NCI-H2171 treated with DMSO at 0.1 percent for 48 hours (cell line): ENCODE data around the gene DNAJC6.
"Not testable (repeated sequence)": the region's sequence is repeated elsewhere in the genome, so short reads cannot be mapped to it uniquely, and the experiment has no call there.

Source experiments
- DNase-seq: peaks from one replicate; lab custom pipeline; 2025; lab: John Stamatoyannopoulos, UW

DNAJC6 gene

GRCh38 chr1:65309304-65310077 lies at the start of gene DNAJC6:
Gene DNAJC6, plus strand, starts transcription at chr1:65309543. Its CDS starts 203 bp downstream, at chr1:65309746.
- DNase-seq: peak; percentile 74

GRCh38 chr1:65259816-65260215 lies 49.5 kb upstream of the DNAJC6 start:
- no peak for DNase-seq

- no peak for DNase-seq
Observed at GRCh38 chr1:65260851-65261473, 48.4 kb upstream of the DNAJC6 start.

GRCh38 chr1:65263286-65263685 lies 46.1 kb upstream of the DNAJC6 start:
- DNase-seq: no peak

- DNase-seq: peak; percentile 85
Observed at GRCh38 chr1:65264197-65264929, 45.0 kb upstream of the DNAJC6 start.

GRCh38 chr1:65265296-65265650 lies 44.1 kb upstream of the DNAJC6 start:
- no peak for DNase-seq

- DNase-seq: peak; percentile 91
Observed at GRCh38 chr1:65265651-65266351, 43.5 kb upstream of the DNAJC6 start.

GRCh38 chr1:65266476-65266875 lies 42.9 kb upstream of the DNAJC6 start:
- DNase-seq: peak; percentile 62

GRCh38 chr1:65267271-65267670 lies 42.1 kb upstream of the DNAJC6 start:
- DNase-seq: no peak

- no peak for DNase-seq
Observed at GRCh38 chr1:65267683-65268082, 41.7 kb upstream of the DNAJC6 start.

- DNase-seq: no peak
Observed at GRCh38 chr1:65269612-65270011, 39.7 kb upstream of the DNAJC6 start.

- DNase-seq: no peak
Observed at GRCh38 chr1:65276197-65276939, 33.0 kb upstream of the DNAJC6 start.

- DNase-seq: no peak
Observed at GRCh38 chr1:65277605-65278347, 31.6 kb upstream of the DNAJC6 start.

- DNase-seq: no peak
Observed at GRCh38 chr1:65278376-65279069, 30.8 kb upstream of the DNAJC6 start.

GRCh38 chr1:65279070-65279779 lies 30.1 kb upstream of the DNAJC6 start:
- no peak for DNase-seq

GRCh38 chr1:65281846-65282245 lies 27.5 kb upstream of the DNAJC6 start:
- no peak for DNase-seq

- DNase-seq: no peak
Observed at GRCh38 chr1:65284229-65284628, 25.1 kb upstream of the DNAJC6 start.

GRCh38 chr1:65289449-65289848 lies 19.9 kb upstream of the DNAJC6 start:
- no peak for DNase-seq

- DNase-seq: not testable (repeated sequence)
Observed at GRCh38 chr1:65291818-65292217, 17.5 kb upstream of the DNAJC6 start.
